ENCODE results near the gene AGBL4. TPM values are rescaled to one million over a fixed set of nuclear protein-coding genes. Genes with fewer than 3 reads are reported as not detected.

The AGBL4 gene
- total and polyA plus RNA-seq, 2 of the 4 experiments (the other 2 are of a cell fraction) = not detected

DNA sequence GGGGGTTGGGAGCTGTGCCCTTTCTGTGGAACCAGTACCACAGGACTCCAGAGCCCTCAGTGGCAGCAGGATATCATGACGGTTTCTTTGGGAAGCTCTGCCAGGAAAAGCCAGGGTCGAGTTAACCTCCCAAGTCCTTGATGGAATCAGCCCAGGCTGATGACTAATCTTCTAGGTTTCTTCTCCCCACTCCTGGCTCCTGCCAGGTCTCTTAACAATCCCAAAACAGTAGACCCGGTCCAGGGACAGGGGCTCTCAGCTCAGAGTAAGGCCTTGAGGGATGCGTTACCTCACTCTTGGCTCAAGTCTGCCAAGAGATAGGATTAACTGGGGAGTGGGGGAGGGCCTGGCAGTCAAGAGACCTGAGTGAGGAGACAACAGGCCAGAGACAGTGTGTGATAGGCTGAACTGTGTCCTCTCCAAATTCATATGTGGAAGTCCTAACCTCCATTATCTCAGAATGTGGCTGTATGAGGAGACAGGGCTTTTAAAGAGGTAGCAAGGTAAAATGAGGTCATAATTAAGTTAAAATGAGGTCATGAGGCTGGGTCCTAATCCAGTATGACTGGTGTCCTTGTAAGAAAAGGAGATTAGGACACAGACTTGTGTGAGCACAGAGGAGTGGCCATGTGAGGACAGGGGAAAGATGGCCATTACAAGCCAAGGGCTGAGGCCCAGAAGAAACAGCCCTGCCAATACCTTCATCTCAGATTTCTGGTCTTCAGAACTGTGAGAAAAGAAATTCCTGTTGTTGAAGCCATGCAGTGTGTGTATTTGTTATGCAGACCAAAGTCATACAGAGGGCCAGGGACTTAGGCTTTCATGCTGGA is 1342.1 kb downstream of the AGBL4 start:
- ChIA-PET CTCF (no interaction called here), POLR2A (ENCODE audit: unreplicated experiment) (no interaction called here)
- Histone ChIP-seq H3K9ac (ENCODE audit: low read depth, low read length) (no peak overlapping the region), H3K56ac (ENCODE audit: extremely low read depth, insufficient read depth, low read length) (no peak overlapping the region), H3K79me1 (ENCODE audit: low read depth in 1 of 2, low read length in 2 of 2) (no peaks in the 10 kb centered on the region), H3K27ac (ENCODE audit: insufficient read depth, low read length) (no peak overlapping the region), H2BK120ac (ENCODE audit: low read depth, low read length) (no peak overlapping the region), H4K20me1 (ENCODE audit: insufficient read depth, low read length) (no peaks in the 10 kb centered on the region), H2BK15ac (ENCODE audit: low read depth, low read length) (no peak overlapping the region), H2AK5ac (ENCODE audit: low read depth, low read length) (no peak overlapping the region), H2AK9ac (replicated peaks; ENCODE audit: low read depth, low read length, poor library complexity) (no peak overlapping the region), H4K91ac (ENCODE audit: insufficient read depth, low read depth, low read length) (no peak overlapping the region), H4K5ac (ENCODE audit: low read depth, low read length) (no peak overlapping the region), H3K36me3 (ENCODE audit: control insufficient read depth, insufficient read depth, low read length) (no peaks in the 10 kb centered on the region), H3K14ac (replicated peaks; ENCODE audit: low read depth, low read length) (no peak overlapping the region), H3K27me3 (ENCODE audit: control insufficient read depth, insufficient read depth, low read length) (no peaks in the 10 kb centered on the region; the same call in 1 of the 2 replicates), H3K4me2 (ENCODE audit: low read depth, low read length) (no peak overlapping the region), H2BK20ac (ENCODE audit: low read depth, low read length) (no peak overlapping the region), H3K23ac (ENCODE audit: low read depth, low read length) (no peak overlapping the region), H3K9me3 (ENCODE audit: control insufficient read depth, insufficient read depth, low read length) (no peaks in the 10 kb centered on the region), H2AFZ (replicated peaks; ENCODE audit: low read length, poor library complexity) (no peak overlapping the region), H4K8ac (ENCODE audit: low read depth in 2 of 2, low read length in 2 of 2) (no peak overlapping the region), H3K9me1 (ENCODE audit: insufficient read depth, low read length) (no peaks in the 10 kb centered on the region), H3K4ac (ENCODE audit: low read depth, low read length) (no peak overlapping the region), H3K4me1 (ENCODE audit: control insufficient read depth, insufficient read depth, low read length) (no peaks in the 10 kb centered on the region), H3K4me3 (ENCODE audit: insufficient read depth, low read depth, low read length) (no peak overlapping the region), H2BK5ac (ENCODE audit: low read depth, low read length, poor library complexity, severe bottlenecking) (no peak overlapping the region), H3K18ac (ENCODE audit: low read depth, low read length) (no peak overlapping the region)
- in situ Hi-C loops (cut with MboI; ENCODE audit: low sequenced_read_pairs) = loop anchor here (25.0 kb wide), 1 partner anchor 569 kb away; no protein-coding TSS in a partner anchor
- no peak for ATAC-seq (ENCODE audit: low read depth)
- WGBS, 2 experiments (ENCODE audit: extremely low coverage in 2 of 2, insufficient read length in 1 of 2) = no CpG with 5 or more reads among the region's 4 CpGs
- BruUV-seq (replicated peaks) = no TSS peak
- DNase-seq = no peak
- dilution Hi-C loops (cut with HindIII; ENCODE audit: low sequenced_read_pairs, unreplicated experiment) = no loop called here
- intact Hi-C loops (cut with micrococcal nuclease) = no loop called here
- TF ChIP-seq NFE2L2 (IDR thresholded peaks at IDR 0.05; ENCODE audit: low read depth, low read length) (no peak), CEBPB (IDR thresholded peaks at IDR 0.05; ENCODE audit: low read depth, low read length) (no peak), MXI1 (IDR thresholded peaks at IDR 0.05; ENCODE audit: borderline replicate concordance, low read depth, low read length) (no peak), BHLHE40 (IDR thresholded peaks at IDR 0.05; ENCODE audit: low read depth, low read length) (no peak), CHD1 (IDR thresholded peaks at IDR 0.05; ENCODE audit: low read depth, low read length) (no peak), SMC3 (IDR thresholded peaks at IDR 0.05; ENCODE audit: low read depth, low read length) (no peak)
